Measurements from ENCODE around the gene CDK6.

GRCh38 chr7:92824901-92825480 is 11.4 kb downstream of the CDK6 start:
- TF ChIP-seq EZH2 (IDR thresholded peaks at IDR 0.05; ENCODE audit: borderline replicate concordance, control insufficient read depth, low read depth, low read length) (no peak), EP300 (IDR thresholded peaks at IDR 0.05; ENCODE audit: borderline replicate concordance in 1 of 2, control insufficient read depth in 1 of 2, low read depth in 2 of 2, low read length in 2 of 2) (no peak), RAD21 (IDR thresholded peaks at IDR 0.05; ENCODE audit: insufficient read depth, low read depth, low read length) (no peak), JUNB (IDR thresholded peaks at IDR 0.05) (peak; percentile 63), POLR2AphosphoS5 (IDR thresholded peaks at IDR 0.05; ENCODE audit: low read length) (no peak), NFIC (IDR thresholded peaks at IDR 0.05; ENCODE audit: low read depth, low read length) (no peak), HDGF (IDR thresholded peaks at IDR 0.05) (no peak), RAD51 (IDR thresholded peaks at IDR 0.05) (no peak), POLR2A (IDR thresholded peaks at IDR 0.05; ENCODE audit: low read depth, low read length) (no peak), RFX5 (IDR thresholded peaks at IDR 0.05; ENCODE audit: low read depth, low read length) (no peak)

Data from GM12878 (cell line).